ENCODE measurements around the gene USP8.
"Not testable (repeated sequence)": the region's sequence is repeated elsewhere in the genome, so short reads cannot be mapped to it uniquely, and the experiment has no call there.

DNA sequence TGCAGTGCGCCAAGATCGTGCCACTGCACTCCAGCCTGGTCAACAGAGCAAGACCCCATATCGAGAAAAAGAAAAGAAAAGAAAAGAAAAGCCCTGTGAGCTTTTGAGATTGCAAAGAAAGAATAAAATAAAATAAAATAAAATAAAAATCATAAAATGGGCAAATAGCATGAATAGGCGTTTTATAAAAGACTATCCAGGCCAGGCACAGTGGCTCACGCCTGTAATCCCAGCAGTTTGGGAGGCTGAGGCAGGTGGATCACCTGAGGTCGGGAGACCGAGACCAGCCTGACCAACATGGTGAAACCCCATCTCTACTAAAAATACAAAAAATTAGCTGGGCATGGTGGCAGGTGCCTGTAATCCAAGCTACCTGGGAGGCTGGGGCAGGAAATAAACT, 44.8 kb upstream of the USP8 start:
- TF ChIP-seq, protein P1, sequence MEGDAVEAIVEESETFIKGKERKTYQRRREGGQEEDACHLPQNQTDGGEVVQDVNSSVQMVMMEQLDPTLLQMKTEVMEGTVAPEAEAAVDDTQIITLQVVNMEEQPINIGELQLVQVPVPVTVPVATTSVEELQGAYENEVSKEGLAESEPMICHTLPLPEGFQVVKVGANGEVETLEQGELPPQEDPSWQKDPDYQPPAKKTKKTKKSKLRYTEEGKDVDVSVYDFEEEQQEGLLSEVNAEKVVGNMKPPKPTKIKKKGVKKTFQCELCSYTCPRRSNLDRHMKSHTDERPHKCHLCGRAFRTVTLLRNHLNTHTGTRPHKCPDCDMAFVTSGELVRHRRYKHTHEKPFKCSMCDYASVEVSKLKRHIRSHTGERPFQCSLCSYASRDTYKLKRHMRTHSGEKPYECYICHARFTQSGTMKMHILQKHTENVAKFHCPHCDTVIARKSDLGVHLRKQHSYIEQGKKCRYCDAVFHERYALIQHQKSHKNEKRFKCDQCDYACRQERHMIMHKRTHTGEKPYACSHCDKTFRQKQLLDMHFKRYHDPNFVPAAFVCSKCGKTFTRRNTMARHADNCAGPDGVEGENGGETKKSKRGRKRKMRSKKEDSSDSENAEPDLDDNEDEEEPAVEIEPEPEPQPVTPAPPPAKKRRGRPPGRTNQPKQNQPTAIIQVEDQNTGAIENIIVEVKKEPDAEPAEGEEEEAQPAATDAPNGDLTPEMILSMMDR (IDR thresholded peaks at IDR 0.05; ENCODE audit: low read depth, low read length): not testable (repeated sequence)
- TF ChIP-seq POLR2A (IDR thresholded peaks at IDR 0.05; ENCODE audit: extremely low read depth, insufficient read length): not testable (repeated sequence)
